ENCODE measurements around the gene TAF13.
A peak's percentile ranks its signal among the peaks of the same experiment; 100 is the strongest.
"Not testable (repeated sequence)": the region's sequence is repeated elsewhere in the genome, so short reads cannot be mapped to it uniquely, and the experiment has no call there.

Gene TAF13

DNA sequence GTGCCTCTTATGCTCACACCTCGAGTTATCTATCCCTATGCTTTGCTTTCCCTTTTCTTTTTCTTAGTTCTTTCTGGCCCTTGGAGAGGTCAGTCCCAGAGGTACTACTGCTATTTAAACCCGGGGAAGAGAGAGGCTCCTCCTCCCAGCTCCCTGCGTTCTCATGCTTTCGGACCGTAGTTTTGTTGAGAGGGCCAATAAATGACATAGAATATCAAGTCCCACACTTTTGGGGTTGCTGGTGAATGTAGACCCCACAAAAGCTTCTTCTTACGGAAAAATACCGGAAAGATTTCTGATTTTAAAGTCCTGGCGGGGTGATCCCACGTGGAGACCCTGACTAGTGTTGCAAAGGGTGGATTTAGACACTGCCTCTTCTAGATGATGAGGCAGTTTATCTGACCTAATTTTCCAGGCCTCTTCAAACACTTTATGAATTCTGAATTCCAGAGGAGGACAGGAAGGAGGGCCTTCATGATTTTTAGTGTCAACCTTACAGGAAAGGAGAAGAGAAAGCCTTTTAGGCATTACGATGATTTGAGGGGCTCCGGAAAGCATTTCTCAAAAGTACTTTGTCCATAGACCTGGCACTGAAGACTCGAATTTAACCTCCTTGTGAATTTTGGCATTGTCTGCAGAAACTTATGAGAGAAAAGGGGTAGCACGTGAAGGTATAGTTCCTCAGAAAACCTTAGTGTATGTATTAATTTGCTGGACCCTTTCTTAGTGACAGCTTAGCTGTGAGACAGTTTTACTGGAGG is 15.5 kb upstream of the TAF13 start:
- DNase-seq, result peak; percentile 80

- peak; percentile 98 for DNase-seq
These were observed 14.6 kb upstream of the TAF13 start, which contains the start of gene TMEM167B for GRCh38 chr1:109090196-109091077. TSS of gene TMEM167B (plus strand) at chr1:109090764. CDS start at chr1:109090873, 109 bp downstream.

DNA sequence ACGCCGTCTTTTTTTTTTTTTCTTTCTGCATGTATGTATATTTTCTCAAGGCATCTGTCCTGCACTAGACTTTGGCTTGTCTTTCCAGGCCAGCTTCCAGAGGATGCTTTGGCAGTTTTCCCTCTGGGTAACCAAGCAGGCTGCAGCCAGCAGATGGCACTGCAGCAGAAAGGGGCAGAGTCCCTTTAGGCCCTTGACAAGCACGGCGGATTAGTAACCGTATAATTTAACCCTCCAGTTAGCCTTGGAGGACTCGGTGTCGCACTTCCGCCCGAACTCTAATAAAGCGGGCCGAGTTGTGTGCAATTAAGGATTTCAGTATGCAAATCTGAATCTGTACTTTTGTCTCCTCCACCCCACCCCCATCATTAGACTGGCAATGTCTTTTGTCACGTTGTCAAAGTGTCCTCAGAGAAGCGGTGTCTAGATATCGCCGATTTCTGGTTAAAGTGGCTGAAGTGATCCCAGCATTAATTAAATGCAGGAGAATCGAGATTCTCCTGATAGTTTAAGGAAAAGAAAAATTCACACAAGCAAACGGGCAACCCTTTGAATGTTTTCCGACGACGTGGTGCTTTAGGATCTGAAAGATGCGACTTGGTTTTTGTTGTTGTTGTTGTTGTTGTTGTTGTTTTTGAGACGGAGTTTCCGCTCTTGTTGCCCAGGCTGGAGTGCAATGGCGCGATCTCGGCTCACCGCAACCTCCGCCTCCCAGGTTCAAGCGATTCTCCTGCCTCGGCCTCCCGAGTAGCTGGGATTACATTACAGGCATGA is 13.6 kb upstream of the TAF13 start:
- DNase-seq, result peak; percentile 70

- DNase-seq, result no peak
These were observed 9.0 kb upstream of the TAF13 start for GRCh38 chr1:109084563-109085517.

DNA sequence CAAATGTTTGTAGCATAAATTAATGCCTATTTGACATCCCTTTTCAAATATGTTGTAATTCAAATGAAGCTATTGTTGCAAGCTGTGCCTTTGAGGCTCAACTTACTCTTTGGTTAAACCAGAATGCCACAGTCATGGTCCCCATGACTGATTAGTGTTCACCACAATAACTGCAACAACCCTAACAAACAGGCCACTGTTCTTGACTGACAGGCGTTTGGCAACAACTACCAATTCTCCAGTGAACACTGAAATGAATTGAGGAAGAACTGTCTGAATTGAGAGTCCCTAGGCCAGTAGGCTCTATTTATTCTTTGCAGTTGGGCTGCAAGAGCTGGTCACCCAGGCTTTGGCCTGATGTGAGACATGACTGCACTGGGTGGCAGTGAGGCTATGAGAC is 8.1 kb upstream of the TAF13 start:
- DNase-seq, result peak; percentile 81

DNA sequence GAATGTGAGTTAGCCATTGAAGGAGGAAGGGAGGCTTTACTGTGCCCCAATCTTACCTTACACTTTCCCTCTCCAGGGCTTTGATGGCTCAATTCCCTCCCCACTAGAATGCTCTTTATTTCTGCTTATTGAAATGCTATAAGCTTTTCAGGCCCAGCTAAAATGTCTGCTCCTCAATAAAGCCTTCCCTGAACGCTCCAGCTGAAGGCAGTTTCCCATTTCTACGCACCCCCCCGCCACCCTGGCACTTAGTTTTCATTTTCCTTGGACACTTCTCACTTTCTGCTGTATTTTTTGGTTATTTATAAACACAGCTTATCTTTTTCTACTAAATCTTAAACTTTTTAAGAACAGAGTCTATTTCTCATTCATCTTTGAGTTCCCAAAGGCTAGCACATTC is 7.7 kb upstream of the TAF13 start:
- no peak for DNase-seq

GRCh38 chr1:109080441-109081082 is 4.8 kb upstream of the TAF13 start:
- DNase-seq, result no peak

DNA sequence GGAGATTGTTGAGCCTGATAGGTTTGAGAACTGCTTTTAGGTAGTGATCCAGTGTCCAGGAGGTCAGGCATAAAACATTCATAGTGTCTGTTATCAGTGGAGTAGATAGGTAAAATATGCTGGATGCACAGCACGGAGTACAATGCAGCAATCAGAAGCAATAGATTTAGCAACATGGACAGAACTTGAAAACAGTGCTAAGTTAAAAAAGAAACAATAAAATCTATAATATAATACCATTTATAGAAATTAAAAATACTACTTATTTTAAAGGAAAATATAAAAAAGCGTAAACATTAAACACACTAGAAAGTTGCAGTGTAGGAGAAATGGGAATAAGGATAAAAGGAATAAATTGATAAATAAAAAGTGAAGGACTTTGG is 3.4 kb upstream of the TAF13 start:
- DNase-seq, result no peak

GRCh38 chr1:109078317-109078716 is 2.5 kb upstream of the TAF13 start:
- no peak for DNase-seq

GRCh38 chr1:109069294-109069693 is 6.5 kb downstream of the TAF13 start:
- no peak for DNase-seq

GRCh38 chr1:109067883-109068282 is 7.9 kb downstream of the TAF13 start:
- DNase-seq, result no peak

GRCh38 chr1:109065137-109065536 is 10.7 kb downstream of the TAF13 start:
- no peak for DNase-seq

DNA sequence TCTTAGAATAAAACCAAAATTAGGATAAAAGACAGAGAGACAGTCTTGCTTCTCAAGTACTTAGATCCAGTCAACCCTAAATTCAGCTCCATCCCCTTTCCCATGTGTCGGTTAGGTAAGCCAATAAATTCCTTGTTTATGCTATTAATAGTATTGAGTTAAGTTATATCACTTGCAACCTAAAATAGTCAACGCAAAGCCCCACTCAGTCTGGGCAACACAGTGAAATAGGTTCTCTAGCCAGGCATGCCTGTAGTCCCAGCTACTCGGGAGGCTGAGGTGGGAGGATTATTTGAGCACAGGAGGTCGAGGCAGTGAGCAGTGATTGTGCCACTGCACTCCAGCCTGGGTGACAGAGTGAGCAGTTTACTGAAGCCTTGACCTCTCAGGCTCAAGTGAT is 14.6 kb downstream of the TAF13 start:
- no peak for DNase-seq

- DNase-seq, result no peak
These were observed 15.1 kb downstream of the TAF13 start for GRCh38 chr1:109060707-109061106.

GRCh38 chr1:109059026-109059425 is 16.8 kb downstream of the TAF13 start:
- no peak for DNase-seq

GRCh38 chr1:109056064-109056463 is 19.7 kb downstream of the TAF13 start:
- DNase-seq, result no peak

GRCh38 chr1:109052145-109052544 is 23.7 kb downstream of the TAF13 start:
- DNase-seq, result not testable (repeated sequence)

DNA sequence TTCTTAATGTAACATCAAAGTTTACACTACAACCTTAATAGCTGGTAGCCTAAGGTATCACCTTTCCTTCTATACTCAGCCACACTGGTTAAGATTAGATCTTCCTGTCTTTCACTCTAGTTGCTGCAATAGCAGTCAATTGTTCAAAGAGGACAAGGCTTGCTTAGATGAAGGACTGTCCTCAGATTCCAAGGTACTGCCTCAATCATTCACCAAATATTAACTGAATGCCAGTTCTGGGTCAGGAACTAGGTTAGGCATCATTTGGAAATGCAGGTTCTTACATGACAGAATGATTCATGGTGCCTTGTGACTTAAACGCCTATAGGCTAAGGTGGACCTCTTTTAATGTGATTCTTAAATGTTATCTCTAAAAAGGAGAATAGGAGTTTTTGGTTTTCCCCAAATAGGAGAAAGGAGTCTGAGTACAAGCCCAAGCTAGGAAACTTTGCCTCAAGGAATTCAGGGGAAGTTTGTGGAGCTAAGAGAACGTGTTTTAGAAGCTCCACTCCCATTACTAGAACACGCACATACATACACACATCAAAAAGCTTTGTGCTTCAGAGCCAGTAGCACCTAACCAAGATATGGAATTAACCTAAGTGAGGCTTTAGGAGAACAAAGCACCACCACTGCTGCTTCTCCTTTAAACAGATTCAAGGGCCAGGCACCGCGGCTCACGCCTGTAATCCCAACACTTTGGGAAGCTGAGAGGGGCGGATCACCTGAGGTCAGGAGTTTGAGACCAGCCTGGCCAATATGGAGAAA is 25.4 kb downstream of the TAF13 start:
- no peak for DNase-seq

DNA sequence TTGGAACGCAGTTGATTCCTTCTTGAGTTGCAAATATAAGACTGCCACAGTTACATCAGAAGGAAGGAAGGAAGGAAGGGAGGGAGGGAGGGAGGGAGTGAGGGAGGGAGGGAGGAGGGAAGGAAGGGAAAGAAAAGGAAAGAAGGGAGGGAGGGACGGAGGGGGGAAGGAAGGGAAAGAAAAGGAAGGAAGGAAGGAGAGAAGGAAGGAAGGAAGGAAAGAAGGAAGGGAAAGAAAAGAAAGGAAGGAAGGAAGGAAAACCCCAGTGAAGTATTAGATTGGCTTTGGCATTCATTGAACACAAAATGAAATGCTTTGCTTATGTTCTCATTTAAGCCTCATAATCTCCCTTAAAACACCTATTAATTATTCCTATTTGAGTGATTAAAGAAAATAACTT is 27.5 kb downstream of the TAF13 start:
- no peak for DNase-seq

DNA sequence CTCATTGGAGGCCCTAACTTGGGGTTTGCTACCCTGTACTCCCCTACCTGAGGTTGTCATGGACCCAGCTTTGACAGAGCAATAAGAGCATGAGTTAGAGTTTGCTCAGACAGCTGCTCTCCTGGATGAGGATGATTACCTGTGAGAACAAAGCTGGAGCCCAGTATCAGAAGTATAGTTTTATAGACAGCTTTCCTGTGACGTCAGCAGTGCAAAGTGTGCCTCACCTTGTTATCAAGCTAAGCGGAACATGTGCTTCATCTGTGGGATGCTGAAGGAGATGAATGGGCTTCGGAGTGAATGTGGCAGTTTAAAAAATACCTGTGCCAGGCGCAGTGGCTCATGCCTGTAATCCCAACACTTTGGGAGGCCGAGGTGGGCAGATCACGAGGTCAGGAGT is 28.5 kb downstream of the TAF13 start:
- no peak for DNase-seq

DNA sequence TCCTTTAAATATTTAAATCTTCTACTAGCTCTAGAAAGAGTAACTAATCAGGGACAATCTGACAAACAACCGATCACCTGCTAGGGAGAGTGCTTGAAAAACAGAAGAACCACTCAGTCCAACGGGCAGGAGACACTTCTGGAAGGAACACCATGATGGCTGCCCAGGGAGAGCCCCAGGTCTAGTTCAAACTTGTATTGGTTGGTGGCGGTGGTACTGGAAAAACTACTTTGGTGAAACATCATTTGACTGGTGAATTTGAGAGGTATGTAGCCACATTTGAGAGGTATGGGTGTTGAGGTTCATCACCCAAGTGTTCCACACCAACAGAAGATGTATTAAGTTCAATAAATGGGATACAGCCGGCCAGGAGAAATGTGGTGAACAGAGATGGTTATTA is 29.1 kb downstream of the TAF13 start:
- DNase-seq, result no peak
